SK-MEL-5 (cell line): ENCODE data around the gene FKBP8. TPM values are rescaled to one million over a fixed set of nuclear protein-coding genes. Genes with fewer than 3 reads are reported as not detected.
"Not testable (repeated sequence)": the region's sequence is repeated elsewhere in the genome, so short reads cannot be mapped to it uniquely, and the experiment has no call there.

Experiments used
- DNase-seq: peaks from one replicate; pipeline ENCODE4 v3.0.0-alpha.2; 2016; ENCODE audit warnings: low read depth, low spot score
- in situ Hi-C: cut with HindIII; loops from 2 replicates; pipeline ENCODE4 v1.10.0; 2016; ENCODE audit warnings: low sequenced_read_pairs, high pct_unique_total_duplicates, low pct_unique_long_range_greater_than_20kb
- polyA plus RNA-seq, 2 experiments: library from polyadenylated mRNA; depleted of rRNA; stranded (reverse); fragments of >200 nt; gene quantifications; 2 replicates each; pipeline ENCODE4 v1.2.3, GENCODE V29; 2015
- total RNA-seq: library from RNA; depleted of rRNA; stranded (reverse); fragments of >200 nt; shearing (Covaris generic); gene quantifications from 2 replicates; pipeline ENCODE4 v1.2.3, GENCODE V29; 2014; rRNA removed

The FKBP8 gene
- total RNA-seq: 151 and 174 TPM in 2 replicates
- polyA plus RNA-seq (2015; cell fraction: cytosol; rRNA removed): 265 and 331 TPM in 2 replicates
- 77.7 and 113 TPM in 2 replicates for polyA plus RNA-seq (2015; cell fraction: nucleus; rRNA removed)

- DNase-seq: peak; percentile 84
- in situ Hi-C loops: no loop called here
These were observed at the start of gene FKBP8 for GRCh38 chr19:18542941-18543813. Gene FKBP8, minus strand, starts transcription at chr19:18543573. Its CDS starts 1,603 bp downstream, at chr19:18541970.

- DNase-seq, in situ Hi-C loops: not testable (repeated sequence)
These were observed 49.4 kb upstream of the FKBP8 start for GRCh38 chr19:18592732-18593131.

- in situ Hi-C loops: no loop called here
- DNase-seq: no peak
These were observed 48.5 kb upstream of the FKBP8 start for GRCh38 chr19:18591735-18592385.

GRCh38 chr19:18590273-18591272, 47.2 kb upstream of the FKBP8 start:
- DNase-seq: peak; percentile 90
- in situ Hi-C loops: no loop called here

DNA sequence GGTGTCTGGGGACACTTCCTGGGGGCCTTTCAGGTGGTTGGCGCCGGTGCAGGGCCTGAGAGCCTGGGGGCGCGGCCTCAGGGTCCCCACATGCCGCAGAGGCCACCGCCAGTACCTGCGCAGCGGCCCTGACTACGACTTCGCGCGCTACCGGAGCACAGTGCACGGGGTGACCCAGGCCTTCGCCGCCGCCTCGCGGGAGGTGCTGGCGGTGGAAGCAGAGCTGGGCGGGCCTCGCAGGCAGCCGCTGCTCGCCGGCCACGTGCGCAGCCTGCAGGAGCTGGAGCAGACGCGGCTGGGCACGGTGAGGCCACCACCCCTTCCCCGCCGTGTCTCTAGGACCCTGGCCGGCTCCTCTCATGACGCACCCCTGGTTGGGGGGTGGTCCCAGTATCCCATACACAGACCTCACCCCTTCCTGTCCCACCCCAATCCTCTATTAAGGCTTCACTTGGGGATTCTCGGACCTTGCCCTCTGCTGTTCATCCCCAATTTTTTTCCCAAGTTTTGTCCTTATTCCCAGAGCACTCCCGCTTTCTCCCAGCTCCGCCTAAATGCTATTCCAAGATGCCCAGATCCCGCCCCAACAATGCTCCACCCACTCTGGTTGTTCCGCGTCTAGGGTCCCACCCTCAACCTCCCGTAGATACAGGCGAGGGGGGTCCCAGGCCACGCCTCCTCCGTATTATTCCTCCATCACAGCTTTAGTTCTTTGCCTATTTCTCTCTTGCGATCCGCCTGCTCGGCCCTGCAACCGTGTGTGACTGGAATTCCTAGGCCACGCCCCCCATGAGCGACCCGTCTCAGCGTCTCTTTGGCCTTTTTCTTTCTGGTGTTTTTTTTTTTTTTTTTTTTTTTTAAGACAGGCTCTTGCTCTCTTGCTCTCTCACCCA, 46.3 kb upstream of the FKBP8 start:
- in situ Hi-C loops: no loop called here
- peak; percentile 78 for DNase-seq

- peak; percentile 55 for DNase-seq
- in situ Hi-C loops: no loop called here
These were observed 45.4 kb upstream of the FKBP8 start, which contains the start of gene REX1BD for GRCh38 chr19:18588611-18589379. Gene REX1BD, plus strand, starts transcription at chr19:18588798. Its CDS starts 4 bp downstream, at chr19:18588802.

- DNase-seq: no peak
- in situ Hi-C loops: no loop called here
These were observed 44.7 kb upstream of the FKBP8 start for GRCh38 chr19:18587962-18588610.

DNA sequence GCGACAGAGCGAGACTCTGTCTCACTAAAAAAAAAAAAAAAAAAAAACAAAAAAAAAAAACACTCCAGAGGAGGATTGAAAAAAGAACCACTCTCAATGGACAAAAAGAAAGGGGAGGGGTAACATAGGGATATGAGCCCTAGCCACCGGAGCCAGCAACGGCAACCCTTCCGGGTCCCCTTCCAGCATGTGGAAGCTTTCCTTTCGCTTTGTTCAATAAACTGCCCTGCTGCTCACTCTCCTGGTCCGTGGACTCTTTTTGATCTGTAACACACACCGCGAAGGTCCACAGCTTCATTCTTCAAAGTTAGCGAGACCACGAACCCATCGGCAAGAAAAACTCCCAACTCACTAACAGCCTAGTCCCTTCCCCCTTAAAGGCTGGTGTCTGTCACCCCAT, 44.2 kb upstream of the FKBP8 start:
- in situ Hi-C loops: no loop called here
- DNase-seq: no peak

DNA sequence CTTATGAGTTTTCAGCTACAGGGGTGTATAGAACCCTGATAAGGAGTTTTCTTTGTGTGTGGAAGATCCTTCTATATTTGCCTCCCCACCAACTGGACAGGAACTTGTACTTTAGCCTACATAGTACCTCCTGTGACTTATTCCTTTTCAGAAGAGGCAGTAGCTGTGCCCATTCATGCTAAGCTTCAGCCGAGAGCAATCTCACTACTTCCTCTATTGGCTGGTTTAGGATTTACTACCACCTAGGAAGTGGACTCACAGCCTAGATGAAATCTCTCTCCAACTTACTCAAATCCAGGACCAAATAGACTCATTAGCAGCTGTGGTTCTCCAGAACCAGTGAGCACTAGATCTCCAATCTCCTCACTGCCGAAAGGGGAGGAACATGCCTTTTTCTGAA, 42.9 kb upstream of the FKBP8 start:
- DNase-seq: peak; percentile 23
- in situ Hi-C loops: no loop called here

- no peak for DNase-seq
- in situ Hi-C loops: no loop called here
These were observed 36.9 kb upstream of the FKBP8 start for GRCh38 chr19:18580311-18580710.

GRCh38 chr19:18577365-18577914, 34.1 kb upstream of the FKBP8 start:
- in situ Hi-C loops: no loop called here
- DNase-seq: no peak

GRCh38 chr19:18576383-18576782, 33.0 kb upstream of the FKBP8 start:
- in situ Hi-C loops: no loop called here
- DNase-seq: no peak

DNA sequence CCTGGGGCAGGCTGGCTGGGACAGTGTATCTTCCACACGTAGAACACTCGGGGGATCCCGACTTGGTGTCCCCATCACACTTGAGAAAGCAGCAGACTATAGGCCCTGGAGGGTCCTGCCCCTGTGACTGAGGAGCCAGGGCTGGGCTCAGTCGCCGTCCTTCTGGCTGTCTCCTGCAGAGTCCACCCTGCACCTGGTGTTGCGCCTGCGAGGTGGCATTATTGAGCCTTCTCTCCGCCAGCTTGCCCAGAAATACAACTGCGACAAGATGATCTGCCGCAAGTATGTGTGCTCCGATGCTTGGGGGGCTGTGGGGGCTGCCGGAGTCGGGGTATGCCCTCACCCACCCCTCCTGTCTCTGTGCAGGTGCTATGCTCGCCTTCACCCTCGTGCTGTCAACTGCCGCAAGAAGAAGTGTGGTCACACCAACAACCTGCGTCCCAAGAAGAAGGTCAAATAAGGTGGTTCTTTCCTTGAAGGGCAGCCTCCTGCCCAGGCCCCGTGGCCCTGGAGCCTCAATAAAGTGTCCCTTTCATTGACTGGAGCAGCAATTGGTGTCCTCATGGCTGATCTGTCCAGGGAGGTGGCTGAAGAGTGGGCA, 31.4 kb upstream of the FKBP8 start:
- no peak for DNase-seq

DNA sequence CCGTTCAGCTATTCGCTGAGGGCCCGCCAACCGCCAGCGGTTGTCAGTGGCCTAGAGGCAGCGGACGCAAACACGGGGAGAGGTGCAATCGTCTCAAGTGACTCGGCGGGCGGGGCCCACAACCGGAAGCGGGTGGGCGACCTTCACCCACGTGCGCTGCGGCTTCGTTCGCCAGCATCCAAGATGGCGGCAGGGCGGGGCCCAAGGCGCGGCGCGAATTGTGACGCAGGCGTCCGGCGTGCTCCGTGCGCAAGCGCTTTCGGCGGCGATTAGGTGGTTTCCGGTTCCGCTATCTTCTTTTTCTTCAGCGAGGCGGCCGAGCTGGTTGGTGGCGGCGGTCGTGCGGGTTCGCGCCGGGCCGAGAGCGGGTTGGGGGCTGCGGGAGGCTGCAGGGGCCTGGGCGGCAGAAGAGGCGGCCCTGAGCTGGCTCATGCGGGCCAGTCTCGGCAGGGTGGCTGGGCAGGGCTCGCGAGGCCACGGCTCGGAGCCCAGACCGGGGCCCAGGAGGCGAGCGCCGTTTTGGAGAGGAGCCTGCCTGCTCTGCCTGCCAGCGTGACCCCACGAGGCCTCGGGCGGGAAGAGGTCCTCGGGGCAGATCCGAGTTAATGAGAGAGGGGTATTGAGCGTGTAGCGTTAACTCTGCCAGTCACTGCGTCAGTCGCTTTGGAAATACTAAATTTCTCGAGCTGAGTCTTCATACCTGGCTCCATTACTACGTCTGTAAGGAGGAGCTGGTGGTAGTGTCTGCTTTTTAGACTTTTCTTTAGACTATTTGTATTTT, 28.4 kb upstream of the FKBP8 start, which contains the start of gene UBA52:
UBA52 (plus strand) TSS at position 294 of the 781 bp plus-strand sequence. CDS start 1,444 bp downstream, outside the sequence.
- peak; percentile 94 for DNase-seq
- in situ Hi-C loops: no loop called here

More for the DNA sequence above, 31.4 kb upstream of the FKBP8 start:
- in situ Hi-C loops: no loop called here
